ENCODE data around the gene SPATS2L.

- TF ChIP-seq CTCF (IDR thresholded peaks at IDR 0.05) (no peak), POLR2A (IDR thresholded peaks at IDR 0.05; ENCODE audit: low read length) (no peak), MYC (IDR thresholded peaks at IDR 0.05; ENCODE audit: borderline replicate concordance, low read length) (no peak), REST (IDR thresholded peaks at IDR 0.05) (no peak), MAX (IDR thresholded peaks at IDR 0.05) (no peak), NPAS2 (CRISPR knock-in tag; IDR thresholded peaks at IDR 0.05; ENCODE audit: borderline replicate concordance) (no peak), E2F6 (IDR thresholded peaks at IDR 0.05; ENCODE audit: borderline replicate concordance, low read depth) (no peak), USF2 (IDR thresholded peaks at IDR 0.05) (no peak), GATA3 (IDR thresholded peaks at IDR 0.05; ENCODE audit: borderline replicate concordance) (no peak), MAZ (IDR thresholded peaks at IDR 0.05; ENCODE audit: borderline replicate concordance, low read depth, low read length) (no peak), SREBF2 (IDR thresholded peaks at IDR 0.05) (no peak), RFX5 (IDR thresholded peaks at IDR 0.05) (no peak), ZFP36 (IDR thresholded peaks at IDR 0.05; ENCODE audit: borderline replicate concordance, partially characterized antibody) (no peak)
Observed at GRCh38 chr2:200337621-200338020, 31.1 kb downstream of the SPATS2L start.

Data from A549 (cell line).